K562 (cell line): ENCODE results near the gene SERF2. TPM values are rescaled to one million over a fixed set of nuclear protein-coding genes. Genes with fewer than 3 reads are reported as not detected.

Experiments used
- ATF3 ChIP-seq, 2 experiments: fragments of 450-650 bp in 1 of 2; sonication (generic) in 1 of 2; formaldehyde crosslinking in 1 of 2; IDR thresholded peaks in 1 of 2; conservative IDR thresholded peaks in 1 of 2; 2 replicates each; pipeline versions ENCODE4 v1.6.1 to v1.8.1; 2016 to 2023; ENCODE audit warnings: mild to moderate bottlenecking in 2 of 2, moderate library complexity in 2 of 2, inconsistent platforms in 1 of 2, missing genetic modification reagents in 1 of 2
- FOXK1 ChIP-seq: sonication (generic); formaldehyde crosslinking; IDR thresholded peaks from 2 replicates; pipeline ENCODE4 v1.8.0; 2022; ENCODE audit warnings: missing genetic modification reagents, mild to moderate bottlenecking, borderline replicate concordance
- HOMEZ ChIP-seq: fragments of 250-450 bp; sonication (Bioruptor Pico); IDR thresholded peaks from 2 replicates; pipeline ENCODE4 v1.4.0; 2020; ENCODE audit warnings: mild to moderate bottlenecking, moderate library complexity
- HOXB6 ChIP-seq: fragments of 250-450 bp; sonication (Bioruptor Pico); IDR thresholded peaks from 2 replicates; pipeline ENCODE4 v1.5.1; 2022; ENCODE audit warnings: mild to moderate bottlenecking, borderline replicate concordance
- KAT2B ChIP-seq: IDR thresholded peaks from one replicate; pipeline ENCODE4 v1.6.1; 2012; ENCODE audit warnings: low read depth, mild to moderate bottlenecking, control low read depth, inconsistent platforms, low read length, moderate library complexity
- KLF6 ChIP-seq: fragments of 250-450 bp; sonication (Bioruptor Pico); IDR thresholded peaks from 2 replicates; pipeline ENCODE4 v1.4.0; 2020; ENCODE audit warnings: mild to moderate bottlenecking, moderate library complexity, borderline replicate concordance
- NFRKB ChIP-seq: fragments of 450-650 bp; IDR thresholded peaks from 2 replicates; pipeline ENCODE4 v1.6.1; 2016; ENCODE audit warnings: low read depth
- PRMT5 ChIP-seq: sonication (generic); formaldehyde crosslinking; IDR thresholded peaks from 2 replicates; pipeline ENCODE4 v1.5.0; 2020; ENCODE audit warnings: missing genetic modification reagents
- RBFOX2 ChIP-seq: fragments of 200-400 bp; formaldehyde crosslinking; IDR thresholded peaks from 2 replicates; pipeline ENCODE4 v1.6.1; 2017; ENCODE audit warnings: low read depth, mild to moderate bottlenecking, low read length, moderate library complexity
- RBM17 ChIP-seq: fragments of 200-400 bp; formaldehyde crosslinking; IDR thresholded peaks from 2 replicates; pipeline ENCODE4 v1.6.1; 2017; ENCODE audit warnings: low read depth, mild to moderate bottlenecking, low read length, borderline replicate concordance
- RFX1 ChIP-seq: fragments of 450-650 bp; IDR thresholded peaks from 2 replicates; pipeline ENCODE4 v1.6.1; 2016; ENCODE audit warnings: mild to moderate bottlenecking, moderate library complexity
- SMAD2 ChIP-seq: fragments of 150-350 bp; IDR thresholded peaks from 2 replicates; pipeline ENCODE4 v1.6.1; 2014; ENCODE audit warnings: low read depth, mild to moderate bottlenecking, low read length
- SPI1 ChIP-seq: IDR thresholded peaks from 2 replicates; pipeline ENCODE4 v1.6.1; 2011; ENCODE audit warnings: low read depth, low read length, control low read depth, borderline replicate concordance
- STAT5B ChIP-seq: fragments of 250-450 bp; sonication (Bioruptor Pico); IDR thresholded peaks from 2 replicates; pipeline ENCODE4 v1.8.0; 2021; ENCODE audit warnings: mild to moderate bottlenecking, inconsistent platforms
- TAF7 ChIP-seq: fragments of 450-650 bp; IDR thresholded peaks from 2 replicates; pipeline ENCODE4 v1.6.1; 2016; ENCODE audit warnings: missing genetic modification characterization, missing compliant biosample characterization
- TEAD4 ChIP-seq, 2 experiments: sonication (generic) in 1 of 2; formaldehyde crosslinking in 1 of 2; IDR thresholded peaks; 2 replicates each; pipeline versions ENCODE4 v1.6.1 to v1.8.0; 2012 to 2022; ENCODE audit warnings: borderline replicate concordance in 1 of 2, inconsistent platforms in 1 of 2, low read length in 1 of 2, mild to moderate bottlenecking in 1 of 2, missing genetic modification reagents in 1 of 2
- ZNF766 ChIP-seq: fragments of 200-800 bp; sonication (Bioruptor generic); conservative IDR thresholded peaks from 2 replicates; pipeline ENCODE4 v1.6.1; 2016; ENCODE audit warnings: missing genetic modification characterization, missing compliant biosample characterization
- polyA plus RNA-seq, 8 experiments: library from polyadenylated mRNA; depleted of rRNA in 4 of 8; stranded (reverse) in 5 of 8; unstranded in 3 of 8; fragments of >200 nt; fragmentation: Nextera tagmentation in 2 of 8; fragmentation: Illumina TruSeq in 1 of 8; extraction: Ambion mirVana in 2 of 8; extraction: Trizol in 1 of 8; gene quantifications; 2 replicates each; pipeline versions ENCODE4 v1.2.1 to v1.2.3, GENCODE V29; 2011 to 2014; ENCODE audit warnings: inconsistent platforms in 1 of 8, missing spikeins in 1 of 8
- total RNA-seq, 7 experiments: library from RNA; depleted of rRNA in 6 of 7; stranded (reverse); fragments of >200 nt in 6 of 7; fragmentation: Illumina TruSeq in 2 of 7; extraction: Trizol in 2 of 7; gene quantifications; 2 replicates each; pipeline versions ENCODE4 v1.2.1 to v1.2.3, GENCODE V29; 2011 to 2021; ENCODE audit warnings: low replicate concordance in 1 of 7
- TF ChIP-seq, protein P1 (sequence below): IDR thresholded peaks from 2 replicates; pipeline ENCODE4 v1.6.1; 2016; ENCODE audit warnings: missing genetic modification characterization, missing compliant biosample characterization
- TF ChIP-seq, protein P2 (sequence below): fragments of 450-650 bp; IDR thresholded peaks from 2 replicates; pipeline ENCODE4 v1.6.1; 2016; ENCODE audit warnings: missing biosample characterization, missing genetic modification characterization
- TF ChIP-seq, protein P3 (sequence below), 3 experiments: fragments of 200-800 bp in 1 of 3; sonication (Bioruptor generic) in 1 of 3; sonication (generic) in 1 of 3; formaldehyde crosslinking in 1 of 3; IDR thresholded peaks; 2 replicates each; pipeline versions ENCODE4 v1.6.1 to v1.8.0; 2016 to 2022; ENCODE audit warnings: mild to moderate bottlenecking in 2 of 3, missing compliant biosample characterization in 2 of 3, missing genetic modification characterization in 2 of 3, missing genetic modification reagents in 1 of 3

The SERF2 gene
- total and polyA plus RNA-seq, 9 of the 15 experiments (the other 6 are each of a cell fraction or from before 2014, with no cell fraction given): 497 to 3,360 (median 867) TPM

DNA sequence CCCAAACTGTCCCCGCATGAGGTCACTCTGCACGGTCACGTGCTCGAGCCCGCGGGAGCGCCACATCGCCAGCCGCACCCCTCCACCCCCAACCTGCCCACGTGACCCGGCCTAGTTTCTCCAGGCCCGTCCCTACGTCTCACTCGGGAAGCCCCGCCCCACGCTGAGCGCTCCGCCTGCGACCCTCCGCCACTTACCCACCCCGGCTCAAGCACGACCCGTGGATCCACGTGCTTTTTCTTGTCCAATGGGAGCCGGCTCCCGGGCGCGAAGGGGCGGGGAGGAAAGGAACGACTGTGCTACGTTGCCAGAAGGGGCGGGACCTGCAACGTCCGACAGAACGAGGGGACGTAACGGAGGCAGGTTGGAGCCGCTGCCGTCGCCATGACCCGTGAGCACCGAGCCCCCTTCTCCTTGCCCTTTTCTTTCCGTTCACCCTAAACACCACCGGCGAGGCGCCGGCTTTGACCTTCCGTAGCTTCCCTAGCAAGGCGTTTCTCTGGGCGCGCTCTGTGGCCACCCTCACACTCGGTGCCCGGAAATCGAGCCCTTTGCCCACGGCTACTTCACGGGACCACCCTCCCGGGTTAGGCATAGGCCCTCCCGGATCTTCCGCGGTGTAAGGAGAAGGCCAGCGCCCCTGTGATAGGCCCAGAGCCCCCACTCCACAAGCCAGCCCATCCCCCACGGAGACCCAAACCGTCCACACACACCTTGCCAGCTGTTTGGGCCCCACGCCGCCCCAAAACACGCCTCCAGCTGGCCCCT, at the start of gene SERF2 (continued):
- TF ChIP-seq, protein P1, sequence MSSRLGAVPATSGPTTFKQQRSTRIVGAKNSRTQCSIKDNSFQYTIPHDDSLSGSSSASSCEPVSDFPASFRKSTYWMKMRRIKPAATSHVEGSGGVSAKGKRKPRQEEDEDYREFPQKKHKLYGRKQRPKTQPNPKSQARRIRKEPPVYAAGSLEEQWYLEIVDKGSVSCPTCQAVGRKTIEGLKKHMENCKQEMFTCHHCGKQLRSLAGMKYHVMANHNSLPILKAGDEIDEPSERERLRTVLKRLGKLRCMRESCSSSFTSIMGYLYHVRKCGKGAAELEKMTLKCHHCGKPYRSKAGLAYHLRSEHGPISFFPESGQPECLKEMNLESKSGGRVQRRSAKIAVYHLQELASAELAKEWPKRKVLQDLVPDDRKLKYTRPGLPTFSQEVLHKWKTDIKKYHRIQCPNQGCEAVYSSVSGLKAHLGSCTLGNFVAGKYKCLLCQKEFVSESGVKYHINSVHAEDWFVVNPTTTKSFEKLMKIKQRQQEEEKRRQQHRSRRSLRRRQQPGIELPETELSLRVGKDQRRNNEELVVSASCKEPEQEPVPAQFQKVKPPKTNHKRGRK: no peak
- peak; percentile 60; the same call in 1 of the 2 replicates for TF ChIP-seq TAF7 (tag)
- TF ChIP-seq, protein P2, sequence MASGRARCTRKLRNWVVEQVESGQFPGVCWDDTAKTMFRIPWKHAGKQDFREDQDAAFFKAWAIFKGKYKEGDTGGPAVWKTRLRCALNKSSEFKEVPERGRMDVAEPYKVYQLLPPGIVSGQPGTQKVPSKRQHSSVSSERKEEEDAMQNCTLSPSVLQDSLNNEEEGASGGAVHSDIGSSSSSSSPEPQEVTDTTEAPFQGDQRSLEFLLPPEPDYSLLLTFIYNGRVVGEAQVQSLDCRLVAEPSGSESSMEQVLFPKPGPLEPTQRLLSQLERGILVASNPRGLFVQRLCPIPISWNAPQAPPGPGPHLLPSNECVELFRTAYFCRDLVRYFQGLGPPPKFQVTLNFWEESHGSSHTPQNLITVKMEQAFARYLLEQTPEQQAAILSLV (tag): no peak
- no peak for TF ChIP-seq RBM17
- peak; percentile 100 for TF ChIP-seq RBFOX2
- TF ChIP-seq SPI1: no peak
- no peak for TF ChIP-seq SMAD2
- no peak for TF ChIP-seq PRMT5 (CRISPR knock-in tag)
- TF ChIP-seq ATF3 (IDR thresholded peaks at IDR 0.05): peak; percentile 90
- TF ChIP-seq ATF3 (CRISPR knock-in tag; conservative IDR thresholded peaks at IDR 0.05): no peak; the same call in 1 of the 2 replicates
- TF ChIP-seq NFRKB: peak; percentile 86
- peak; percentile 97 for TF ChIP-seq KLF6 (CRISPR knock-in tag)
- TF ChIP-seq, protein P3, sequence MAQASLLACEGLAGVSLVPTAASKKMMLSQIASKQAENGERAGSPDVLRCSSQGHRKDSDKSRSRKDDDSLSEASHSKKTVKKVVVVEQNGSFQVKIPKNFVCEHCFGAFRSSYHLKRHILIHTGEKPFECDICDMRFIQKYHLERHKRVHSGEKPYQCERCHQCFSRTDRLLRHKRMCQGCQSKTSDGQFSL (CRISPR knock-in tag; IDR thresholded peaks at IDR 0.05): 0 out of 2 replicates have a peak, but pooled peaks have one; percentile 20
- TF ChIP-seq, protein P3 (tag; IDR thresholded peaks at IDR 0.05): no peak
- TF ChIP-seq FOXK1 (CRISPR knock-in tag): 0 out of 2 replicates have a peak, but pooled peaks have one; percentile 77
- no peak for TF ChIP-seq HOXB6 (CRISPR knock-in tag)
- TF ChIP-seq KAT2B: no peak
- no peak for TF ChIP-seq RFX1
- no peak for TF ChIP-seq STAT5B (CRISPR knock-in tag)
- no peak for TF ChIP-seq ZNF766 (CRISPR knock-in tag)
- no peak for TF ChIP-seq TEAD4 (IDR thresholded peaks at IDR 0.05; ENCODE audit: low read length)
- TF ChIP-seq TEAD4 (CRISPR knock-in tag; IDR thresholded peaks at IDR 0.05; ENCODE audit: borderline replicate concordance): no peak
- no peak for TF ChIP-seq HOMEZ (CRISPR knock-in tag)
